Esophagus muscularis mucosa (tissue), 4 donors: ENCODE measurements around the gene BAG3. TPM values are rescaled to one million over a fixed set of nuclear protein-coding genes. Genes with fewer than 3 reads are reported as not detected.
"Not testable (repeated sequence)": the region's sequence is repeated elsewhere in the genome, so short reads cannot be mapped to it uniquely, and the experiment has no call there.

Experiments used
- DNase-seq: peaks from one replicate; pipeline ENCODE4 v3.0.0-alpha.2; 2017; ENCODE audit errors: extremely low spot score
- H3K27ac ChIP-seq, 4 donors: fragments of 200-600 bp; sonication (generic); replicated peaks in 1 of 4; 1 replicate in 3 of 4; 2 replicates in 1 of 4; pipeline ENCODE4 v1.5.1; 2016 to 2019; ENCODE audit warnings: mild to moderate bottlenecking in 1 of 4
- H3K27me3 ChIP-seq, 4 donors: fragments of 200-600 bp; sonication (generic); one replicate each; pipeline versions ENCODE4 v1.5.1 to v1.6.0; 2016 to 2019
- H3K36me3 ChIP-seq, 4 donors: fragments of 200-600 bp; sonication (generic); one replicate each; pipeline ENCODE4 v1.5.1; 2016 to 2019
- H3K4me1 ChIP-seq, 4 donors: fragments of 200-600 bp; sonication (generic); one replicate each; pipeline ENCODE4 v1.5.1; 2016 to 2019
- H3K4me3 ChIP-seq, 4 donors: fragments of 200-600 bp; sonication (generic); 1 replicate in 2 of 4; 2 replicates in 2 of 4; pipeline ENCODE4 v1.5.1; 2016 to 2019; ENCODE audit warnings: mild to moderate bottlenecking in 4 of 4, moderate library complexity in 1 of 4
- H3K9me3 ChIP-seq, 4 donors: fragments of 200-600 bp; sonication (generic); 1 replicate in 3 of 4; 2 replicates in 1 of 4; pipeline ENCODE4 v1.5.1; 2016 to 2019
- EP300 ChIP-seq: sonication (generic); formaldehyde crosslinking; IDR thresholded peaks from one replicate; pipeline ENCODE4 v1.6.1; 2017; ENCODE audit warnings: antibody characterized with exemption
- POLR2A ChIP-seq: fragments of 450-650 bp; IDR thresholded peaks from one replicate; pipeline ENCODE4 v1.6.1; 2017; ENCODE audit warnings: antibody characterized with exemption, moderate library complexity, mild to moderate bottlenecking, low read depth
- POLR2AphosphoS5 ChIP-seq, 2 donors: sonication (generic); formaldehyde crosslinking; IDR thresholded peaks; one replicate each; pipeline ENCODE4 v1.6.1; 2017; ENCODE audit warnings: antibody characterized with exemption in 2 of 2
- WGBS: methylation state at CpG from one replicate; pipeline ENCODE4 v1.1.5; 2018; 5-methylcytosine and 5-hydroxymethylcytosine counted together
- intact Hi-C: fragments of 100-400 bp; cut with DNase I; formaldehyde crosslinking; loops from one replicate; pipeline ENCODE4 v1.15.1; 2023
- total RNA-seq, 4 donors: library from RNA; depleted of rRNA; stranded (reverse); fragments of >200 nt; gene quantifications; one replicate each; pipeline versions ENCODE4 v1.1.0 to v1.2.1, GENCODE V29; 2016
- TF ChIP-seq, protein P1 (sequence below), 3 experiments: fragments of 200-600 bp in 2 of 3; fragments of 450-650 bp in 1 of 3; sonication (generic) in 2 of 3; IDR thresholded peaks; one replicate each; pipeline ENCODE4 v1.5.1; 2017 to 2019; ENCODE audit warnings: antibody characterized with exemption in 3 of 3, mild to moderate bottlenecking in 2 of 3, moderate library complexity in 1 of 3

Gene BAG3
- total RNA-seq, 4 donors from 2014 or later, result 44.0 to 81.7 (median 73.9) TPM

DNA sequence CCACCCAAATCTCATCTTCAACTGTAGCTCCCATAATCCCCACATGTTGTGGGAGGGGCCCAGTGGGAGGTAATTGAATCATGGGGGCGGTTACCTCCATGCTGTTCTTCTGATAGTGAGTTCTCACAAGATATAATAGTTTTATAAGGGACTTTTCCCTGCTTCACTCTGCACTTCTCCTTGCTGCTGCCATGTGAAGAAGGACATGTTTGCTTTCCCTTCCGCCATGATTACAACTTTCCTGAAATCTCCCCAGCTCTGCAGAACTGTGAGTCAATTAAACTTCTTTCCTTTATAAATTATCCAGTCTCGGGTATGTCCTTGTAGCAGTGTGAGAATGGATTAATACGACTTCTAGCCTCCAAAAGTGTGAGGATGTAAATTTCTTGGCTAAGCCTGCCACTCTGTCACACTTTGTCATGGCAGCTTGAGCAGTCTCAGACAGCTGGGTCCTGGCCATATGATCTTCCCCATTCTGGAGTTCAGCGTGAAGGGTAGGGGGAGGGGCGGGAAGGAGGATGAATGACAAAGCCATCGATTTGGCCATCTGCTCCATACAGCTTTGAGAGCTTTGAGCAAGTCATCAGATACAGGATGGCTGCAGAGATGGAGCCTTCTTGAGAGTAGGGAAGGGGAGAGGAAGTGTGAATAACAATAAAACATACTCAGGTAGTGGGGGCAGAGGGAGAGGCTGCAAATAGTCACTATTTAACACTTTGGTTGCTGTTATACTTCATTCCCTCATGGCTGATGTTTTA lies 55.5 kb downstream of the BAG3 start:
- H3K9me3 ChIP-seq, result no peaks in the 10 kb centered on the region
- H3K36me3 ChIP-seq, result no peaks in the 10 kb centered on the region
- TF ChIP-seq, protein P1, sequence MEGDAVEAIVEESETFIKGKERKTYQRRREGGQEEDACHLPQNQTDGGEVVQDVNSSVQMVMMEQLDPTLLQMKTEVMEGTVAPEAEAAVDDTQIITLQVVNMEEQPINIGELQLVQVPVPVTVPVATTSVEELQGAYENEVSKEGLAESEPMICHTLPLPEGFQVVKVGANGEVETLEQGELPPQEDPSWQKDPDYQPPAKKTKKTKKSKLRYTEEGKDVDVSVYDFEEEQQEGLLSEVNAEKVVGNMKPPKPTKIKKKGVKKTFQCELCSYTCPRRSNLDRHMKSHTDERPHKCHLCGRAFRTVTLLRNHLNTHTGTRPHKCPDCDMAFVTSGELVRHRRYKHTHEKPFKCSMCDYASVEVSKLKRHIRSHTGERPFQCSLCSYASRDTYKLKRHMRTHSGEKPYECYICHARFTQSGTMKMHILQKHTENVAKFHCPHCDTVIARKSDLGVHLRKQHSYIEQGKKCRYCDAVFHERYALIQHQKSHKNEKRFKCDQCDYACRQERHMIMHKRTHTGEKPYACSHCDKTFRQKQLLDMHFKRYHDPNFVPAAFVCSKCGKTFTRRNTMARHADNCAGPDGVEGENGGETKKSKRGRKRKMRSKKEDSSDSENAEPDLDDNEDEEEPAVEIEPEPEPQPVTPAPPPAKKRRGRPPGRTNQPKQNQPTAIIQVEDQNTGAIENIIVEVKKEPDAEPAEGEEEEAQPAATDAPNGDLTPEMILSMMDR (IDR thresholded peaks at IDR 0.05), result no peak
- no peak overlapping the region for H3K4me3 ChIP-seq
- no peak overlapping the region for H3K27ac ChIP-seq
- peaks cover 0 to 6% (median 0%) of the 10 kb centered on the region in 4 donors for H3K4me1 ChIP-seq
- no peaks in the 10 kb centered on the region for H3K27me3 ChIP-seq
- no peak for DNase-seq
- intact Hi-C loops, result no loop called here
- WGBS, result 69% methylated on average over 7 of the region's 7 CpGs

- 91% methylated on average over 5 of the region's 5 CpGs for WGBS
- H3K4me3 ChIP-seq, DNase-seq, H3K9me3 ChIP-seq, H3K27ac ChIP-seq, H3K36me3 ChIP-seq, H3K27me3 ChIP-seq, intact Hi-C loops, H3K4me1 ChIP-seq: not testable (repeated sequence)
Observed at GRCh38 chr10:119707331-119707730, 56.2 kb downstream of the BAG3 start.

DNA sequence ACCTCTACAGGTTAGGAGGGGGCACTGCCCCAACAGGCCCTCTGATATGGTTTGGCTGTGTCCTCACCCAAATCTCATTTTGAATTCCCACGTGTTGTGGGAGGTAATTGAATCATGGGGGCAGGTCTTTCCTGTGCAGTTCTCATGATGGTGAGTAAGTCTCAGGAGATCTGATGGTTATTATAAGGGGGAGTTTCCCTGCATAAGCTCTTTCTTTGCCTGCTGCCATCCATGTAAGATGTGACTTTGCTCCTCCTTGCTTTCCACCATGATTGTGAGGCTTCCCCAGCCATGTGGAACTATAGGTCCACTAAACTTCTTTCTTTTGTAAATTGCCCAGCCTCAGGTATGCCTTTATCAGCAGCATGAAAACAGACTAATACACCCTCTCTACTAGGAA lies 59.8 kb downstream of the BAG3 start:
- H3K4me3 ChIP-seq, H3K27me3 ChIP-seq, H3K9me3 ChIP-seq, H3K36me3 ChIP-seq, H3K27ac ChIP-seq, H3K4me1 ChIP-seq, intact Hi-C loops, DNase-seq: not testable (repeated sequence)
- WGBS, result 90% methylated on average over 1 of the region's 1 CpG

DNA sequence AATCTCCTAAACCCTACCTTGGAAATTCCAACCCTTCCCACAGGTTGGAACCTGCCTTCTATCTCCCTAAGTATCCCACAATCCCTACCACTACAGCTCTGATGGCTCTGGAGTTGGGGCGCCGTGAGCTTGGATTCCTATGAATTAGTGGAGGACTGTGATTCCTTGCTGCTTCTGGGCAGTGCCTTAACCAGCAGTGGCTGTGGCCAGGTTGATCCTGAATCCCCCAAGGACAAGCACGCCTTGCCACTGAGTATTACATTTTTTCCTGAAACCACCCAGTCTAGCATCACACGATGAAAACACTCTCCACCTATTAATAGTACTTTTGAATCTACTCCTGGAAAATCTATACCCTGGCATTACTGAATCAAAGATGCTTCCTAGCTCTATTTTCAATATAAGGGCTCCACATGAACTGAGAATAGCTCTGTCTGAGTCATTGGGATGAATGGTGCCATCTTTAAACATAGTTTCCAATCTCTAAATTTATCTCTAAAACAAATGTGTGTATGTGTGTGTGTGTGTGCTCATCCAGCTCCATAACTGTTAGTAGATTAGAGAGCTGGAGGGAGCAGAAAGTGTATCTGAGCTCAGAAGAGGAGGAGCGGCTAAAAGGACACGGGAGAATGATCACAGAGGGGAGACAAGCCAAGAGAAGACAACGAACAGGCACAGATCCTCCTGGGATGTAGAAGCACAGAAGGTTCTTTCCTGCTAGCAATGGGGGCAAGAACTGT lies 62.7 kb downstream of the BAG3 start:
- H3K36me3 ChIP-seq, result no peaks in the 10 kb centered on the region
- no peaks in the 10 kb centered on the region for H3K9me3 ChIP-seq
- H3K27me3 ChIP-seq, result no peaks in the 10 kb centered on the region
- TF ChIP-seq POLR2A (no peak), POLR2AphosphoS5 (IDR thresholded peaks at IDR 0.05) (no peak), EP300 (no peak)
- TF ChIP-seq, protein P1 (IDR thresholded peaks at IDR 0.05), result no peak
- intact Hi-C loops, result no loop called here
- H3K4me3 ChIP-seq, result no peak overlapping the region
- peaks cover 0 to 2% (median 0%) of the 10 kb centered on the region in 4 donors for H3K4me1 ChIP-seq
- 72% methylated on average over 7 of the region's 7 CpGs for WGBS
- H3K27ac ChIP-seq, result no peak overlapping the region
- DNase-seq, result no peak

DNA sequence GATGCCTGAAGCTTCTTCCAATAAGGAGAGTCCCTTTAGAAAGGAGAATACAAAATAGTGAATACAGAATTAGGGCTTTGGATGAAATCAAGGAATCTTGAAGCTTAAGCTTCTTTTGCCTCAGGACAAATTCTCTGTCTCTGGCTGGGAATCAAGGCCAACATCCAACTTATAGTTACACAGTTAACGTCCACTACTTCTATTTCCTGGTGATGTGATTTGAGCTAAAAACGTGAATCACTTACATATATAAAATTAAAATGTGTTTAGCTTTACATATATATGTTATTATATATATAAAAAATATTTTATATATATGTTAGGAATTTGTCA lies 63.3 kb downstream of the BAG3 start:
- no peaks in the 10 kb centered on the region for H3K27me3 ChIP-seq
- H3K4me1 ChIP-seq, result peaks cover 0 to 2% (median 0%) of the 10 kb centered on the region in 4 donors
- intact Hi-C loops, result no loop called here
- H3K4me3 ChIP-seq, result no peak overlapping the region
- H3K36me3 ChIP-seq, result no peaks in the 10 kb centered on the region
- DNase-seq, result no peak
- no peaks in the 10 kb centered on the region for H3K9me3 ChIP-seq
- WGBS, result 69% methylated on average over 2 of the region's 2 CpGs
- TF ChIP-seq, protein P1 (IDR thresholded peaks at IDR 0.05), result no peak
- TF ChIP-seq EP300, result no peak
- no peak for TF ChIP-seq POLR2AphosphoS5 (IDR thresholded peaks at IDR 0.05)
- no peak for TF ChIP-seq POLR2A
- no peak overlapping the region for H3K27ac ChIP-seq
